Lung (tissue), 12 donors: Measurements from ENCODE around the gene MITF. TPM values are rescaled to one million over a fixed set of nuclear protein-coding genes. Genes with fewer than 3 reads are reported as not detected.

ENCODE experiments used
- ATAC-seq: fragments of 200-7000 bp; cut with Tn5 transposase; one replicate; pipeline ENCODE4 v1.9.1; 2020; ENCODE audit warnings: moderate number of reproducible peaks; ENCODE audit not compliant: insufficient read depth, low FRiP score
- DNase-seq, 3 donors: peaks; one replicate each; pipeline ENCODE4 v3.0.0-alpha.2; 2013 to 2017
- H3K27ac ChIP-seq, 2 donors: one replicate each; pipeline ENCODE4 v1.5.1; 2013; ENCODE audit warnings: mild to moderate bottlenecking in 2 of 2, moderate library complexity in 2 of 2, control low read depth in 1 of 2, inconsistent platforms in 1 of 2, low read depth in 1 of 2, low read length in 1 of 2
- H3K27me3 ChIP-seq, 3 donors: one replicate each; pipeline ENCODE4 v1.5.1; 2013; ENCODE audit warnings: low read length in 2 of 3; ENCODE audit not compliant: control insufficient read depth in 3 of 3, insufficient read depth in 3 of 3
- H3K36me3 ChIP-seq, 4 donors: one replicate each; pipeline ENCODE4 v1.5.1; 2013; ENCODE audit warnings: low read length in 4 of 4, mild to moderate bottlenecking in 1 of 4, moderate library complexity in 1 of 4; ENCODE audit not compliant: control insufficient read depth in 4 of 4, insufficient read depth in 4 of 4
- H3K4me1 ChIP-seq, 5 donors: one replicate each; pipeline ENCODE4 v1.5.1; 2013; ENCODE audit warnings: low read length in 5 of 5, mild to moderate bottlenecking in 2 of 5, moderate library complexity in 1 of 5; ENCODE audit not compliant: control insufficient read depth in 5 of 5, insufficient read depth in 5 of 5
- H3K4me3 ChIP-seq: one replicate; pipeline ENCODE4 v1.5.1; 2013; ENCODE audit warnings: mild to moderate bottlenecking, control low read depth, moderate library complexity
- H3K9ac ChIP-seq, 2 donors: one replicate each; pipeline ENCODE4 v1.5.1; 2013; ENCODE audit warnings: low read length in 2 of 2, control low read depth in 1 of 2; ENCODE audit not compliant: insufficient read depth in 1 of 2
- H3K9me3 ChIP-seq, 4 donors: one replicate each; pipeline ENCODE4 v1.5.1; 2013; ENCODE audit warnings: low read length in 3 of 4, mild to moderate bottlenecking in 1 of 4, moderate library complexity in 1 of 4; ENCODE audit not compliant: control insufficient read depth in 4 of 4, insufficient read depth in 3 of 4
- CTCF ChIP-seq: IDR thresholded peaks from 2 replicates; pipeline ENCODE4 v1.5.1; 2012; ENCODE audit warnings: mild to moderate bottlenecking; ENCODE audit errors: control extremely low read depth, extremely low read depth
- WGBS, 2 donors: extraction: QIAGEN DNeasy Blood & Tissue Kit; methylation state at CpG; one replicate each; pipeline ENCODE4 v1.1.7; 2013; 5-methylcytosine and 5-hydroxymethylcytosine counted together
- polyA plus RNA-seq, 2 donors: library from polyadenylated mRNA; stranded (reverse); fragments of 200-250 nt; gene quantifications; one replicate each; pipeline ENCODE4 v1.2.1, GENCODE V29; 2013
- total RNA-seq, 2 donors: library from RNA; depleted of rRNA in 1 of 2; stranded (reverse); fragments of >200 nt in 1 of 2; gene quantifications; one replicate each; pipeline ENCODE4 v1.2.1, GENCODE V29; 2014 to 2021
- donor health status: control.
- donor health status: control.
- donor health status: Bipolar disorder and iron deficiency.
- donor health status: healthy.
- donor health status: DM: yes; HTN: yes; CAD: no.

The MITF gene
- total and polyA plus RNA-seq, 4 donors, result 5.0 to 28.0 (median 12.0) TPM

- H3K9ac ChIP-seq, result no peak overlapping the region
- WGBS, 2 donors, result 67 to 71% methylated on average over 2 of the region's 2 CpGs
- TF ChIP-seq CTCF, result no peak
- H3K4me3 ChIP-seq, result no peak overlapping the region
- H3K9me3 ChIP-seq, result no peaks in the 10 kb centered on the region
- DNase-seq (peak in 2 of 3 donors; percentile 60 to 81), ATAC-seq (no peak)
- no peak overlapping the region for H3K27ac ChIP-seq
- H3K27me3 ChIP-seq, result peaks cover 0 to 4% (median 0%) of the 10 kb centered on the region in 3 donors
- H3K4me1 ChIP-seq, result peaks cover 0 to 45% (median 3%) of the 10 kb centered on the region in 5 donors
- no peaks in the 10 kb centered on the region for H3K36me3 ChIP-seq
Observed at GRCh38 chr3:69746119-69746518, 6.9 kb downstream of the MITF start.

- no peak for TF ChIP-seq CTCF
- no peaks in the 10 kb centered on the region for H3K27me3 ChIP-seq
- H3K4me1 ChIP-seq, result peaks cover 0 to 41% (median 3%) of the 10 kb centered on the region in 5 donors
- WGBS, 2 donors, result 28 to 64% methylated on average over 2 of the region's 2 CpGs
- ATAC-seq (no peak), DNase-seq (no peak)
- no peak overlapping the region for H3K9ac ChIP-seq
- H3K4me3 ChIP-seq, result no peak overlapping the region
- H3K9me3 ChIP-seq, result no peaks in the 10 kb centered on the region
- no peaks in the 10 kb centered on the region for H3K36me3 ChIP-seq
- H3K27ac ChIP-seq, result peak overlapping the region in 1 of 2 donors; percentile 25
Observed at GRCh38 chr3:69747511-69748258, 8.4 kb downstream of the MITF start.

GRCh38 chr3:69748503-69748902, 9.2 kb downstream of the MITF start:
- TF ChIP-seq CTCF, result no peak
- no peak for DNase-seq
- Histone ChIP-seq H3K36me3 (no peaks in the 10 kb centered on the region), H3K27me3 (no peaks in the 10 kb centered on the region), H3K9me3 (peaks cover 0 to 4% (median 1%) of the 10 kb centered on the region in 4 donors), H3K9ac (no peak overlapping the region), H3K27ac (peak overlapping the region in 1 of 2 donors; percentile 23), H3K4me3 (no peak overlapping the region), H3K4me1 (peaks cover 0 to 41% (median 4%) of the 10 kb centered on the region in 5 donors)
- 20 to 65% methylated on average over 2 of the region's 2 CpGs for WGBS, 2 donors
- ATAC-seq, result no peak
